OCI-M2 (cell line): ENCODE measurements around the gene NPL.

ENCODE experiments used
- DNase-seq: peaks from one replicate; lab custom pipeline; 2025; ENCODE audit not compliant: unreplicated experiment; lab: John Stamatoyannopoulos, UW

NPL gene

GRCh38 chr1:182861994-182862393 lies 72.4 kb downstream of the NPL start:
- DNase-seq = no peak

DNA sequence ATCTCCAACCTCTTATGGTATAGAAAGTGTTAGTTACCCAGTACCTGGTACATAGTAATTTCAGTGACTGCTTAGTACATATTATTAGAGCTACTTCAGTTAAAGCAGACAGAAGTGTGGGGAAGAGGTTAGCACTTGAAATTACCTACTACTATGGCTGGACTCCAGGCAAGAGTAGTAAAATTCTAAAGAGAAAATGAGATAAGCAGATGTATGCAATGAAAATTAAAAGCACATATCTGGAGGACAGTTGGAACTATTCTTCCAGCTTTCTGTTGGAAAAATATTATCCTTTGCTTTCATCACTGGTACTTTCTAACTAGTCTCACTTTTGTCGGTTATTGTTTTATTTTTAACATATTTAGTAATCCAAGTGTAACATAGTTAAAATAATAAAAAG lies 73.3 kb downstream of the NPL start:
- DNase-seq = no peak

DNA sequence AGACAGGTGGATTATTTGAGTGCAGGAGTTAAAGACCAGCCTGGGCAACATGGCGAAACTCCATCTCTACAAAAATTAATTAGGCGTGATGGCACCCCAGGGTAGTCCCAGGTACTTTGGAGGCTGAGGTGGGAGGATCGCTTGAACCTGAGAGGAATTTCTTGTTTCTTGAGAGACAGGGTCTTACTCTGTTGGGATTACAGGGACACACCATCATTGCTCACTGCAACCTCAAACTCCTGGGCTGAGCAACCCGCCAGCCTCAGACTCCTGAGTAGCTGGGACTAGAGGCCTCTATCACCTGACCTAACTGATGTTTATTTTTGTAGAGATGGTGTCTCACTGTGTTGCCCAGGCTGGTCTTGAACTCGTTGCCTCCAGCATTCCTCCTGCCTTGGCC lies 74.4 kb downstream of the NPL start:
- no peak for DNase-seq

DNA sequence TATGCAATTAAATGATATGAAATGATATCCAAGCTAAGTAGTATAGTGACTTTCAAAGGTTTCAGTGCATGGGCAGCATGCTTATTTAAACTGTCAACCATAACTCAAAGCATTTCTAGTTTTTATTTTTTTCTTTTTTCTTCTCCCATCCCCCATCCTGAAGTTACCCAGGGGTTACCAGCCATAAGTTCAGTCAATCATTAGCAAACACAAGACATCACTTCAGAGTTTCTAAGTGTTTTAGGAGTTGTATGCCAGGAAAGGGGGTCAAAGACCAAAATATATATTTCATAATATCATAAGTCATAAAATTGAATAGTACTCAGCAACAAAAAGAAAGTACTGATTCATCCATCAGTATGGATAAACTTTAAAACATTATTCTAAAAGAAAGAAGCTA lies 78.3 kb downstream of the NPL start:
- no peak for DNase-seq

GRCh38 chr1:182869241-182869666 lies 79.7 kb downstream of the NPL start:
- no peak for DNase-seq

GRCh38 chr1:182872881-182873280 lies 83.3 kb downstream of the NPL start:
- no peak for DNase-seq

GRCh38 chr1:182875889-182876288 lies 86.3 kb downstream of the NPL start:
- DNase-seq = no peak

DNA sequence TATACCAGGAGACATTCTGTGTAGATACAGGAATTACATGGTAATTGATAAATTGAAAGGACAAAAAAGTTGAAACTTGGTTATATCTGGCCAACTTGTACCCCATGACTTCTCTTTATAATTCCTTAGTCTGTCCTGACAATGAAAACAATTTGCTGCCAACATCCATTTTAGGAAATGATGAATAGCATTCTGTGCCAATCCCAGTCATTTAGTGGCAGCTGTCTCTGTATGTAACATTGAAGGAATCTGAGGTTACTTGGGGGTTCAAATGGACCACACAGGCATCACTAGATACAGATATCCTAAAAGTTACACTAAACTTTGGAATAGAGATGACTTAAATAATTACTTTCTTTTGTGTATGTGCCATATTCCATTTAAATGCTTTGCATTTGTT lies 87.8 kb downstream of the NPL start:
- DNase-seq = no peak

GRCh38 chr1:182877842-182878241 lies 88.3 kb downstream of the NPL start:
- no peak for DNase-seq
